Measurements from ENCODE around the gene MYOM1.
A peak's percentile ranks its signal among the peaks of the same experiment; 100 is the strongest.

Gene MYOM1

DNA sequence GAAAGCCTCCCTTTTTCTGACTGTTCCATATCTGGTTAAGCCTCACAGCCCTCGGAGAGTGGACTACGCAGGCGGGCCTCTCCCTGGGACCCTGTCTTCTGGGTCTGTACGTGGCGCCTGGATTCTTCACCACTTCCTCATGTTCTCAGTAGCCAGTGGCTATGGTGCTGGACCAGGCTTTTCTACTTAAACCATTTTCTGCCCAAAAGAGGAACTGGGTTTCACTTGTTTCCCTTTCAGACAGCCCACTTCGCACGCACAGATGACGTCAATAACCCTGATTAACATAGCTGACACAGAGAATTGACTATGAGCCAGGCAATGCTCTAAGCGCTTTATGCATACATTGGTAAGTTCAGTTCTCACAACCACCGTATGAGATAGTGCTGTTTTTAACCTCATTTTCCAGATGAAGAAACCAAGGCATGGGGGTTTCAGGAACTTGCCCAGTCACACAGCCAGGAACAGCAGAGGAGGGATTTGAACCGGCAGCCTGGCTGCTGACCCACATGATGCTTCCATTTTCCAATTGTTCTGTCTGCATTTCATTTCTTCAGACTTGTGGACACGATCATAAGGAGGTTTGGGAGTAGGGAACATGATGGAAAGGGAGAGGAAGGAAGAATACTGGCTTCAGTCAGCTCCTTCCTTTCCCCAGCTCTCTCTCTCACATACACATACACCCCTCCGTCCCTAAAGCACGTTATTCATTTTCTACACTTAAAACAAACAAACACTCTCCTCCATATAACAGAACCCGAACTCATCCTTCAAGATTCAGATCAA lies 41.7 kb downstream of the MYOM1 start:
- peaks cover 10% of the 10 kb centered on the region for H3K4me1 ChIP-seq (ENCODE audit: control insufficient read depth, insufficient read depth, low read length)
- no peak overlapping the region for H3K4me3 ChIP-seq (ENCODE audit: low read length)
- H3K4me2 ChIP-seq (ENCODE audit: low read length), result no peak overlapping the region
- H3K36me3 ChIP-seq (ENCODE audit: insufficient read depth, low read length), result no peaks in the 10 kb centered on the region
- H3K9me3 ChIP-seq (replicated peaks; ENCODE audit: low read length), result no peaks in the 10 kb centered on the region
- H3K27me3 ChIP-seq (ENCODE audit: control insufficient read depth, insufficient read depth, low read length), result no peaks in the 10 kb centered on the region
- H3K9ac ChIP-seq (ENCODE audit: low read depth, low read length), result no peak overlapping the region

DNA sequence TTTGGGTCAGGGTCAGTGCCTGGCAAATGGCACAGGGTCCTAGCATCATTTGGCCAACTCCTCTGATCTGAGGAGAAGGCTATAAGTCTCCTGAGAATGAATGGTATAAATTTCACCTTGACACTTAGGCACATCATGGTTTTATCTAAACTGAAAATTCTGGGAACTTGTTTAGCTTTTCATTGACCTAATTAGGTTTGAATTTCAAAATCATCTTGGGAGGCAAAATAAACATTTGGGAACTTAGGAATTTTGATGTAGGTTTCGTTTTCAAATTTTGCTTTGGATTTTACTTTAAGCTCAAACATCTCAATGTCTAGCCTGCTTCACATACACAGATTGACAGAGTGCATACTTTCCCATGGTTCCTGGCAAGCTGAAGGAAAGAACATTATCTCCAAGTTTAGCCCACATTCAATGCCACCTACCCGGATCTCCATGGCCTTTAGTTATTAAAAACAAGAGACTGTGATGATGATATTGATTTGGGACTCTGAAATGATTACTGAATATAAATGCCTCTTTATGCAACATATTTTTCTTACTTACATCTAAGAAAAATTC lies 44.5 kb downstream of the MYOM1 start:
- Histone ChIP-seq H3K4me1 (ENCODE audit: control insufficient read depth, insufficient read depth, low read length) (peaks cover 6% of the 10 kb centered on the region), H3K4me3 (ENCODE audit: low read length) (no peak overlapping the region), H3K9me3 (replicated peaks; ENCODE audit: low read length) (no peaks in the 10 kb centered on the region), H3K4me2 (ENCODE audit: low read length) (no peak overlapping the region), H3K9ac (ENCODE audit: low read depth, low read length) (no peak overlapping the region), H3K36me3 (ENCODE audit: insufficient read depth, low read length) (no peaks in the 10 kb centered on the region), H3K27me3 (ENCODE audit: control insufficient read depth, insufficient read depth, low read length) (no peaks in the 10 kb centered on the region)

- H3K4me2 ChIP-seq (ENCODE audit: low read length), result no peak overlapping the region
- H3K4me3 ChIP-seq (ENCODE audit: low read length), result no peak overlapping the region
- no peaks in the 10 kb centered on the region for H3K9me3 ChIP-seq (replicated peaks; ENCODE audit: low read length)
- no peak overlapping the region for H3K9ac ChIP-seq (ENCODE audit: low read depth, low read length)
- H3K36me3 ChIP-seq (ENCODE audit: insufficient read depth, low read length), result no peaks in the 10 kb centered on the region
- no peaks in the 10 kb centered on the region for H3K4me1 ChIP-seq (ENCODE audit: control insufficient read depth, insufficient read depth, low read length)
- H3K27me3 ChIP-seq (ENCODE audit: control insufficient read depth, insufficient read depth, low read length), result no peaks in the 10 kb centered on the region
Measured at GRCh38 chr18:3172097-3172496, 47.7 kb downstream of the MYOM1 start.

DNA sequence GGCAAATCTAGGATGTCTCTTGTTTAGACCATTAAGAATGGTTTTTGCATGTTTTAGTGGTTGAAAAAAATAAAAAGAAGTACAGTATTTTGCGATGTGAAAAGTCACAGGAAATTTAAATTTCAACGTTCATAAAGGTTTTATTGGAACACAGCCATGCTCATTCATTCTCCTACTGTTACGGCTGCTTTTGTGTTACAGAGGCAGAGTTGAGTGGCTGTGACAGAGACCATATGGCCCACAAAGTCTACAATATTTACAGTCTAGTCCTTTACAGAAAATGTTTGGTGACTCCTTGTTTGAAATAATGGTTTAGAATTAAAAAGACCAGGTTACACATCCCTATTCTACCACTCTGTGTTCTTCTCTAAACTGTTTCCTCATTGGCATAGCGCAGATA lies 48.1 kb downstream of the MYOM1 start:
- Histone ChIP-seq H3K4me2 (ENCODE audit: low read length) (no peak overlapping the region), H3K9me3 (replicated peaks; ENCODE audit: low read length) (no peaks in the 10 kb centered on the region), H3K27me3 (ENCODE audit: control insufficient read depth, insufficient read depth, low read length) (no peaks in the 10 kb centered on the region), H3K4me1 (ENCODE audit: control insufficient read depth, insufficient read depth, low read length) (no peaks in the 10 kb centered on the region), H3K36me3 (ENCODE audit: insufficient read depth, low read length) (no peaks in the 10 kb centered on the region), H3K4me3 (ENCODE audit: low read length) (no peak overlapping the region), H3K9ac (ENCODE audit: low read depth, low read length) (no peak overlapping the region)

DNA sequence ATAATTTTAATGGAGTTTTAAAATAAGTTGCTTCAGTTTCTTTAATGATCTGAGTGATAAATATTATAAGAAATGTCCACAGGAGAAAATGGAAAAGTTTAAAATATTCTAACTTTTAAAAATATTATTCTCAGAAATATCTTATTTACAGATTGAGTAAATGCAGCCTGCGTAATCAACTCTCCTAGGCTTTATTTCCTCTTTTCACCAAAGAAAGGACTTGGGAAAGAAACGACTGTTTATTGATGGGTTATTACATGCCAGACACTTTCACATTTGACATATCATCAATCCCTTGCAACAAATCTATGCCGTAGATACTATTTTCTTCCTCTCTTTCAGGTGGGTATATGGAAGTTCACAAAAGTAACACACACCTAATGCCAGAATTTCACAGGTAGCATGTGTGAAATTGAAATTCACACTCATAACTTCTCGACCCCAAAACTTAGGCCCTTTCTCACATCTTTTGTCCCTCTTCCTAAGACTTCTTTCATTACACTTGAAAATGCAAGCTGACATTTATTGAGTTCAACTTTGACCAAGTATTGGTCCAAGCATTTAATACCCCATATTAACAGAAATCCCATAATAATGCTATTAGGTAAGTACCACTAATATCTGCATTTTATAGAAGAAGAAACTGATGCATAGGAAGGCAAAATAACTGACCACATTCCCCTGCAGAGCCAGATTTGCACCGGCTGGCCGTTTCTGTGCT lies 49.2 kb downstream of the MYOM1 start:
- no peak overlapping the region for H3K4me3 ChIP-seq (ENCODE audit: low read length)
- no peaks in the 10 kb centered on the region for H3K27me3 ChIP-seq (ENCODE audit: control insufficient read depth, insufficient read depth, low read length)

GRCh38 chr18:3164381-3164780 lies 55.4 kb downstream of the MYOM1 start:
- Histone ChIP-seq H3K9ac (ENCODE audit: low read depth, low read length) (no peak overlapping the region), H3K4me2 (ENCODE audit: low read length) (no peak overlapping the region), H3K4me1 (ENCODE audit: control insufficient read depth, insufficient read depth, low read length) (peaks cover 4% of the 10 kb centered on the region), H3K27me3 (ENCODE audit: control insufficient read depth, insufficient read depth, low read length) (no peaks in the 10 kb centered on the region), H3K9me3 (replicated peaks; ENCODE audit: low read length) (no peaks in the 10 kb centered on the region), H3K4me3 (ENCODE audit: low read length) (no peak overlapping the region), H3K36me3 (ENCODE audit: insufficient read depth, low read length) (no peaks in the 10 kb centered on the region)

More for the DNA sequence above, 49.2 kb downstream of the MYOM1 start:
- H3K9me3 ChIP-seq (replicated peaks; ENCODE audit: low read length), result no peaks in the 10 kb centered on the region
- H3K36me3 ChIP-seq (ENCODE audit: insufficient read depth, low read length), result no peaks in the 10 kb centered on the region
- no peak overlapping the region for H3K4me2 ChIP-seq (ENCODE audit: low read length)
- H3K4me1 ChIP-seq (ENCODE audit: control insufficient read depth, insufficient read depth, low read length), result no peaks in the 10 kb centered on the region
- H3K9ac ChIP-seq (ENCODE audit: low read depth, low read length), result no peak overlapping the region

DNA sequence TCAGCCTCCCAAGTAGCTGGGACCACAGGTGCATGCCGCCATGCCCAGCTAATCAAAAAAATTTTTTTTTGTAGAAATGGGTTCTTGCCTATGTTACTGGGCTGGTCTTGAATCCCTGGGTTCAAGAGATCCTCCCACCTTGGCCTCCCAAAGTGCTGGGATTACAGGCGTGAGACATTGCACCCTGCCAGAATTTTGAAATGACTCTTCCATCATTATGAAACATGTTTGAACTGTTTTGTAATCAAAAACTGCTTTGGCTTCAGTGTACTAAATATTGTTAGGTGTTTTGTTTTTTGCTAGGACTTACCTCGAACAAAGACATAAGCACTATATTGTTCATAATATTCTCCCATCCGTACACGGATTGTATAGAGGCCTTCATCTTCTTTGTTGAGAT lies 55.8 kb downstream of the MYOM1 start:
- no peaks in the 10 kb centered on the region for H3K27me3 ChIP-seq (ENCODE audit: control insufficient read depth, insufficient read depth, low read length)
- H3K4me2 ChIP-seq (ENCODE audit: low read length), result no peak overlapping the region
- H3K9me3 ChIP-seq (replicated peaks; ENCODE audit: low read length), result no peaks in the 10 kb centered on the region
- H3K4me3 ChIP-seq (ENCODE audit: low read length), result no peak overlapping the region
- no peak overlapping the region for H3K9ac ChIP-seq (ENCODE audit: low read depth, low read length)
- H3K4me1 ChIP-seq (ENCODE audit: control insufficient read depth, insufficient read depth, low read length), result peaks cover 4% of the 10 kb centered on the region
- H3K36me3 ChIP-seq (ENCODE audit: insufficient read depth, low read length), result no peaks in the 10 kb centered on the region

- Histone ChIP-seq H3K36me3 (ENCODE audit: insufficient read depth, low read length) (no peaks in the 10 kb centered on the region), H3K4me2 (ENCODE audit: low read length) (no peak overlapping the region), H3K9me3 (replicated peaks; ENCODE audit: low read length) (no peaks in the 10 kb centered on the region), H3K27me3 (ENCODE audit: control insufficient read depth, insufficient read depth, low read length) (no peaks in the 10 kb centered on the region), H3K9ac (ENCODE audit: low read depth, low read length) (no peak overlapping the region), H3K4me1 (ENCODE audit: control insufficient read depth, insufficient read depth, low read length) (peaks cover 4% of the 10 kb centered on the region), H3K4me3 (ENCODE audit: low read length) (no peak overlapping the region)
Measured at GRCh38 chr18:3162181-3162580, 57.6 kb downstream of the MYOM1 start.

- no peak overlapping the region for H3K9ac ChIP-seq (ENCODE audit: low read depth, low read length)
- no peaks in the 10 kb centered on the region for H3K9me3 ChIP-seq (replicated peaks; ENCODE audit: low read length)
- peaks cover 15% of the 10 kb centered on the region for H3K4me1 ChIP-seq (ENCODE audit: control insufficient read depth, insufficient read depth, low read length)
- no peak overlapping the region for H3K4me3 ChIP-seq (ENCODE audit: low read length)
- no peak overlapping the region for H3K4me2 ChIP-seq (ENCODE audit: low read length)
- no peaks in the 10 kb centered on the region for H3K27me3 ChIP-seq (ENCODE audit: control insufficient read depth, insufficient read depth, low read length)
- H3K36me3 ChIP-seq (ENCODE audit: insufficient read depth, low read length), result no peaks in the 10 kb centered on the region
Measured at GRCh38 chr18:3159830-3160229, 59.9 kb downstream of the MYOM1 start.

DNA sequence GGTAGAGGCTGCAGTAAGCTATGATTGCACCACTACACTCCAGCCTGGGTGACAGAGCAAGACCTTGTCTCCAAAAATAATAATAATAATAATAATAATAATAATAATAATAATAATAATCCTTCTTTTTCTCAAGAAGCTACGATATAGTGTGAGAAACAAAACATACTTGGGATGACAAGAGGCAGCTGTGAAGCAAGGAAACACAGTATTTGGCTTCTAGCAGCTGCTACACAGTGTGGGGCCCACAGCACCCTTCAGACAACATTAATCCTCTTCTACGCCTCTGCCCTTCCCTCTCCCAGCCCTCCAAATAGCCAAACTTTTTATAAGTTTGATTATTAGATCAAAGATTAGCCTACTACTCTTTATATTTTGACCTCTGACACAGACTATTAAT lies 62.2 kb downstream of the MYOM1 start:
- H3K4me3 ChIP-seq (ENCODE audit: low read length), result no peak overlapping the region
- H3K9me3 ChIP-seq (replicated peaks; ENCODE audit: low read length), result no peaks in the 10 kb centered on the region
- peaks cover 27% of the 10 kb centered on the region for H3K4me1 ChIP-seq (ENCODE audit: control insufficient read depth, insufficient read depth, low read length)
- no peak overlapping the region for H3K4me2 ChIP-seq (ENCODE audit: low read length)
- no peaks in the 10 kb centered on the region for H3K36me3 ChIP-seq (ENCODE audit: insufficient read depth, low read length)
- H3K9ac ChIP-seq (ENCODE audit: low read depth, low read length), result no peak overlapping the region
- no peaks in the 10 kb centered on the region for H3K27me3 ChIP-seq (ENCODE audit: control insufficient read depth, insufficient read depth, low read length)

GRCh38 chr18:3157086-3157485 lies 62.7 kb downstream of the MYOM1 start:
- Histone ChIP-seq H3K9me3 (replicated peaks; ENCODE audit: low read length) (no peaks in the 10 kb centered on the region), H3K9ac (ENCODE audit: low read depth, low read length) (no peak overlapping the region), H3K4me2 (ENCODE audit: low read length) (no peak overlapping the region), H3K4me1 (ENCODE audit: control insufficient read depth, insufficient read depth, low read length) (peaks cover 24% of the 10 kb centered on the region), H3K36me3 (ENCODE audit: insufficient read depth, low read length) (no peaks in the 10 kb centered on the region), H3K27me3 (ENCODE audit: control insufficient read depth, insufficient read depth, low read length) (no peaks in the 10 kb centered on the region), H3K4me3 (ENCODE audit: low read length) (no peak overlapping the region)

- Histone ChIP-seq H3K27me3 (ENCODE audit: control insufficient read depth, insufficient read depth, low read length) (no peaks in the 10 kb centered on the region), H3K36me3 (ENCODE audit: insufficient read depth, low read length) (no peaks in the 10 kb centered on the region), H3K4me1 (ENCODE audit: control insufficient read depth, insufficient read depth, low read length) (peaks cover 23% of the 10 kb centered on the region), H3K9me3 (replicated peaks; ENCODE audit: low read length) (no peaks in the 10 kb centered on the region), H3K9ac (ENCODE audit: low read depth, low read length) (no peak overlapping the region), H3K4me3 (ENCODE audit: low read length) (peak overlapping the region; percentile 33), H3K4me2 (ENCODE audit: low read length) (no peak overlapping the region)
Measured at GRCh38 chr18:3156325-3156640, 63.5 kb downstream of the MYOM1 start.
